K562 (cell line): ENCODE data around the gene E2F1. TPM values are rescaled to one million over a fixed set of nuclear protein-coding genes. Genes with fewer than 3 reads are reported as not detected.

Source experiments
- ATAC-seq: fragments of 200-7000 bp; cut with Tn5 transposase; 3 replicates; pipeline ENCODE4 v1.9.1; 2020; ENCODE audit warnings: moderate library complexity
- BruUV-seq: library from RNA; stranded (reverse); fragments of 400-500 nt; replicated peaks from 2 replicates; lab custom pipeline; 2021; lab: Mats Ljungman, UMichigan
- CTCF ChIA-PET: fragments of 300-600 bp; formaldehyde crosslinking; extraction: SDS; loops from one replicate; lab custom pipeline; 2021; ENCODE audit warnings: low intra/inter-chr PET ratio; lab: Yijun Ruan, JAX
- POLR2A ChIA-PET: fragments of 300-600, 350-650 bp; sonication (Branson Sonifier 250); formaldehyde crosslinking; extraction: SDS; loops from one replicate; lab custom pipeline; 2021; ENCODE audit warnings: antibody characterized with exemption, inconsistent platforms; lab: Yijun Ruan, JAX
- DNase-seq, 4 experiments: peaks; one replicate each; pipeline versions ENCODE4 v3.0.0 to v3.0.0-alpha.2; 2011 to 2018; ENCODE audit warnings: low spot score in 3 of 4, mixed read lengths in 3 of 4; ENCODE audit errors: extremely low read depth in 1 of 4
- FAIRE-seq: peaks from 2 replicates; lab custom pipeline; 2011; peaks lifted over from hg19 to GRCh38; lab: Jason Lieb, UNC
- H2AFZ ChIP-seq: 2 replicates; pipeline ENCODE4 v1.6.0; 2011; ENCODE audit warnings: low read depth, low read length, control low read depth, inconsistent platforms
- H3K27ac ChIP-seq: fragments of 200-600 bp; 3 replicates; pipeline ENCODE4 v1.8.0; 2011; ENCODE audit warnings: low read depth, mild to moderate bottlenecking, control low read depth, inconsistent platforms, low read length, moderate library complexity, mixed read lengths; ENCODE audit errors: extremely low read depth
- H3K27me3 ChIP-seq, 2 experiments: fragments of 300-600 bp in 1 of 2; 2 replicates in 1 of 2; 3 replicates in 1 of 2; pipeline versions ENCODE4 v1.6.0 to v1.8.0; 2011; ENCODE audit warnings: inconsistent platforms in 2 of 2, low read length in 2 of 2, mild to moderate bottlenecking in 1 of 2, mixed read lengths in 1 of 2, moderate library complexity in 1 of 2; ENCODE audit not compliant: control insufficient read depth in 2 of 2, insufficient read depth in 2 of 2
- H3K36me3 ChIP-seq: fragments of 300-600 bp; 3 replicates; pipeline ENCODE4 v1.8.0; 2011; ENCODE audit warnings: mild to moderate bottlenecking, low read length, inconsistent platforms; ENCODE audit not compliant: control insufficient read depth, insufficient read depth
- H3K4me1 ChIP-seq, 2 experiments: fragments of 200-600 bp in 1 of 2; replicated peaks in 1 of 2; 2 replicates in 1 of 2; 3 replicates in 1 of 2; pipeline versions ENCODE4 v1.5.1 to v1.8.0; 2011; ENCODE audit warnings: inconsistent platforms in 2 of 2, low read length in 2 of 2, mild to moderate bottlenecking in 1 of 2, mixed read lengths in 1 of 2, moderate library complexity in 1 of 2; ENCODE audit not compliant: control insufficient read depth in 2 of 2, insufficient read depth in 2 of 2
- H3K4me2 ChIP-seq: 2 replicates; pipeline ENCODE4 v1.6.1; 2011; ENCODE audit warnings: low read length, control low read depth, inconsistent platforms, mixed read lengths; ENCODE audit not compliant: insufficient read depth
- H3K4me3 ChIP-seq: fragments of 200-600 bp; sonication (generic), shearing (Covaris generic); 2 replicates; pipeline ENCODE4 v1.5.1; 2016; ENCODE audit warnings: control low read depth, inconsistent platforms
- H3K79me2 ChIP-seq: fragments of 200-600 bp; 3 replicates; pipeline ENCODE4 v1.8.0; 2011; ENCODE audit warnings: low read length, inconsistent platforms; ENCODE audit not compliant: control insufficient read depth, insufficient read depth
- H3K9ac ChIP-seq, 2 experiments: 2 replicates each; pipeline versions ENCODE4 v1.6.0 to v1.6.1; 2011; ENCODE audit warnings: low read depth in 2 of 2, low read length in 2 of 2, control low read depth in 1 of 2, inconsistent platforms in 1 of 2, mild to moderate bottlenecking in 1 of 2, mixed read lengths in 1 of 2; ENCODE audit not compliant: insufficient read depth in 1 of 2
- H3K9me1 ChIP-seq: one replicate; pipeline ENCODE4 v1.6.0; 2011; ENCODE audit warnings: inconsistent platforms, mild to moderate bottlenecking, low read length, moderate library complexity; ENCODE audit not compliant: control insufficient read depth, insufficient read depth
- H3K9me3 ChIP-seq: replicated peaks from 2 replicates; pipeline ENCODE4 v1.5.1; 2011; ENCODE audit warnings: low read depth, low read length, inconsistent platforms; ENCODE audit not compliant: control insufficient read depth, insufficient read depth
- H4K20me1 ChIP-seq: replicated peaks from 2 replicates; pipeline ENCODE4 v1.6.1; 2011; ENCODE audit warnings: low read length, inconsistent platforms, mixed read lengths; ENCODE audit not compliant: control insufficient read depth, insufficient read depth
- HEY1 ChIP-seq: fragments of 250-450 bp; sonication (Bioruptor Pico); IDR thresholded peaks from 2 replicates; pipeline ENCODE4 v1.5.0; 2020; ENCODE audit warnings: mild to moderate bottlenecking, moderate library complexity, borderline replicate concordance
- POLR2G ChIP-seq: fragments of 200-400 bp; formaldehyde crosslinking; IDR thresholded peaks from 2 replicates; pipeline ENCODE4 v1.6.1; 2017; ENCODE audit warnings: low read depth, mild to moderate bottlenecking, antibody characterized with exemption, low read length, moderate library complexity
- RB1 ChIP-seq: fragments of 450-650 bp; IDR thresholded peaks from 2 replicates; pipeline ENCODE4 v1.6.1; 2017; ENCODE audit warnings: low read depth, mild to moderate bottlenecking
- RBFOX2 ChIP-seq: fragments of 200-400 bp; formaldehyde crosslinking; IDR thresholded peaks from 2 replicates; pipeline ENCODE4 v1.6.1; 2017; ENCODE audit warnings: low read depth, mild to moderate bottlenecking, low read length, moderate library complexity
- SAFB ChIP-seq: fragments of 200-400 bp; formaldehyde crosslinking; IDR thresholded peaks from 2 replicates; pipeline ENCODE4 v1.6.1; 2017; ENCODE audit warnings: low read depth, low read length, borderline replicate concordance
- SNRNP70 ChIP-seq: fragments of 200-400 bp; formaldehyde crosslinking; optimal IDR thresholded peaks from 2 replicates; pipeline ENCODE3; 2017; ENCODE audit warnings: low read depth, low read length
- ZNF780A ChIP-seq: fragments of 250-450 bp; sonication (Bioruptor Pico); IDR thresholded peaks from 2 replicates; pipeline ENCODE4 v1.5.0; 2021; ENCODE audit warnings: mild to moderate bottlenecking
- WGBS: fragments of 100-300 bp; shearing (Covaris generic); methylation state at CpG from one replicate; pipeline ENCODE4 v1.1.6; 2016; ENCODE audit warnings: low coverage, mixed read lengths; ENCODE audit not compliant: insufficient coverage; ENCODE audit errors: missing lambda C conversion rate; 5-methylcytosine and 5-hydroxymethylcytosine counted together
- in situ Hi-C: fragments of 300-500 bp; cut with MboI; formaldehyde crosslinking; loops from 4 replicates; pipeline ENCODE4 v1.15.0; 2018; ENCODE audit warnings: inconsistent platforms, mixed read lengths
- intact Hi-C: fragments of 100-400 bp; cut with micrococcal nuclease; formaldehyde crosslinking; loops from 2 replicates; pipeline ENCODE4 v1.14.2; 2022
- polyA plus RNA-seq, 8 experiments: library from polyadenylated mRNA; depleted of rRNA in 4 of 8; stranded (reverse) in 5 of 8; unstranded in 3 of 8; fragments of >200 nt; fragmentation: Nextera tagmentation in 2 of 8; fragmentation: Illumina TruSeq in 1 of 8; extraction: Ambion mirVana in 2 of 8; extraction: Trizol in 1 of 8; gene quantifications; 2 replicates each; pipeline versions ENCODE4 v1.2.1 to v1.2.3, GENCODE V29; 2011 to 2014; ENCODE audit warnings: inconsistent platforms in 1 of 8, missing spikeins in 1 of 8
- total RNA-seq, 7 experiments: library from RNA; depleted of rRNA in 6 of 7; stranded (reverse); fragments of >200 nt in 6 of 7; fragmentation: Illumina TruSeq in 2 of 7; extraction: Trizol in 2 of 7; gene quantifications; 2 replicates each; pipeline versions ENCODE4 v1.2.1 to v1.2.3, GENCODE V29; 2011 to 2021; ENCODE audit warnings: low replicate concordance in 1 of 7

The E2F1 gene
- total and polyA plus RNA-seq, 9 of the 15 experiments (the other 6 are each of a cell fraction or from before 2014, with no cell fraction given), result 0.14 to 30.6 (median 13.1) TPM

DNA sequence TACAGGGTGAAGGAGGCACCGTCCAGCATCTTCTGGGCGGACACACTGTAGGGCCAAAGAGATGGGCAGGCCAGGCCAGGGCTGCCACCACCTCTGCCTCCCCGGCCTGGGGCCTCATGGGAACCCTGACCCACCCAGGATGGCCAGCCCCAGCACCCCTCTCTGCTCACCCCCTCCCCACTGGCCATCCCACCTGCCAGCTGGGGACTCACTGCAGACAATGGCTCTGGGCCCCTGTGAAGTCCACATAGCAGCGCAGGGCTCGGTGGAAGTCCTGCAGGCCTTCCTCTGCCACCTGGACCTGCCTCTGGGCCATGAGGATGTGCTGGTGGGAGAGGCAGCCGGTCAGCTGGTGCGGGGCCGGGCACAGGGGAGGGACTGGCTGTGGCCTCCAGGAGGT, 27.7 kb downstream of the E2F1 start (continued):
- TF ChIP-seq HEY1 (no peak), SNRNP70 (no peak)

DNA sequence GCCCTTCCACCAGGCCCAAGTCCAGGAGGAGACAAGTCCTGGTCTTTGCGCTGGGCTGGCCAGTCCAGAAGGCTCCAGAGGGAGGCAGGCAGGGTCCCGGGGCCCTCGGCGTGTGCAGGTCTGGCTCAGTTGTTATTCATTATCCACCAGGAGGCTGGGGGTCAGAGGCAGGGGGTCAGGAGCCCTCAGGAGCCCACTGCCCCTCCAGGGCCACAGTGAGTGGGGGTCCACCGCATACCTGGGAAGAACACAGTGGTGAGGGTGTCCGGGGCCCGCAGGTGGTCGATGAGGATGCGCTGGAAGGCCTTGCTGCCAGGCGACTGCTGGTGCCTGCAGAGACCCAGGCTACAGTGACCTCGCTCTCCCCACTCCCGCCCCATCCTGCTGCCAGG, 28.5 kb downstream of the E2F1 start:
- POLR2A ChIA-PET, result interaction anchor here (0.6 to 0.7 kb wide), 2 partner anchors 9 to 364 kb away, joined by 3 read pairs; partner anchors contain the start of gene ACTL10
- no peak for FAIRE-seq
- no peak for TF ChIP-seq ZNF780A (CRISPR knock-in tag)
- TF ChIP-seq RB1, result no peak
- peak; percentile 66 for TF ChIP-seq POLR2G
- peak; percentile 56 for TF ChIP-seq RBFOX2
- TF ChIP-seq SAFB, result no peak
- TF ChIP-seq, all 486 proteins: peak for 2

More for the DNA sequence above, 28.5 kb downstream of the E2F1 start:
- Histone ChIP-seq H3K4me3 (no peak overlapping the region), H3K9me1 (no peaks in the 10 kb centered on the region), H2AFZ (no peak overlapping the region), H3K27me3 (no peaks in the 10 kb centered on the region), H4K20me1 (peaks cover 25% of the 10 kb centered on the region; the same call in 1 of the 2 replicates), H3K36me3 (peaks cover 55% of the 10 kb centered on the region; the same call in 2 of the 3 replicates), H3K27ac (no peak overlapping the region), H3K79me2 (peaks cover 10% of the 10 kb centered on the region), H3K4me2 (no peak overlapping the region), H3K4me1 (peaks cover 5 to 43% of the 10 kb centered on the region in 2 experiments; a peak in 3 of 5 replicates), H3K9me3 (no peaks in the 10 kb centered on the region), H3K9ac (no peak overlapping the region; a peak in 1 of 4 replicates)
- CTCF ChIA-PET, result no interaction called here
- ATAC-seq (no peak), DNase-seq (no peak)
- intact Hi-C loops (no loop called here), in situ Hi-C loops (loop anchor here (10.0 kb wide), 1 partner anchor 243 kb away; no protein-coding TSS in a partner anchor)
- no TSS peak for BruUV-seq
- WGBS, result 98% methylated on average over 3 of the region's 12 CpGs
